Left colon (tissue), 2 donors: ENCODE measurements around the gene SRSF6. TPM values are rescaled to one million over a fixed set of nuclear protein-coding genes. Genes with fewer than 3 reads are reported as not detected.

Source experiments
- total RNA-seq, 2 donors: library from RNA; stranded (reverse); fragmentation: NEBNext Ultra II Directional; extraction: Animal tissue kit (Norgen Biotek cat#: 25700); gene quantifications; one replicate each; pipeline ENCODE4 v1.2.1, GENCODE V29; 2021
- donor health status: DM: no; HTN: no; CAD: no.
- donor health status: DM: yes; HTN: yes; CAD: no.

Gene SRSF6
- total RNA-seq, 2 donors from 2014 or later = 109 to 116 TPM

Other genes starting within 250 kb of the SRSF6 start
- 10 to 100 TPM in 1 of 2 donors, 1 to 10 TPM in 1; 7.6 to 11.5 TPM for gene L3MBTL1, start 49.8 kb downstream of the SRSF6 start, total RNA-seq
- gene SGK2, start 101.1 kb downstream of the SRSF6 start, total RNA-seq = 100 to 1,000 TPM; 125 to 135 TPM
- 10 to 100 TPM; 19.2 to 24.8 TPM for gene IFT52, start 133.0 kb downstream of the SRSF6 start, total RNA-seq
- gene MYBL2, start 209.2 kb downstream of the SRSF6 start, total RNA-seq = 10 to 100 TPM in 1 of 2 donors, 1 to 10 TPM in 1; 4.6 to 11.7 TPM